ENCODE results near the gene ROBO1. TPM values are rescaled to one million over a fixed set of nuclear protein-coding genes. Genes with fewer than 3 reads are reported as not detected.

ROBO1 gene
- total and polyA plus RNA-seq, 2 of the 8 experiments (the other 6 are each of a cell fraction or from before 2014, with no cell fraction given) = 51.4 to 91.0 TPM

DNA sequence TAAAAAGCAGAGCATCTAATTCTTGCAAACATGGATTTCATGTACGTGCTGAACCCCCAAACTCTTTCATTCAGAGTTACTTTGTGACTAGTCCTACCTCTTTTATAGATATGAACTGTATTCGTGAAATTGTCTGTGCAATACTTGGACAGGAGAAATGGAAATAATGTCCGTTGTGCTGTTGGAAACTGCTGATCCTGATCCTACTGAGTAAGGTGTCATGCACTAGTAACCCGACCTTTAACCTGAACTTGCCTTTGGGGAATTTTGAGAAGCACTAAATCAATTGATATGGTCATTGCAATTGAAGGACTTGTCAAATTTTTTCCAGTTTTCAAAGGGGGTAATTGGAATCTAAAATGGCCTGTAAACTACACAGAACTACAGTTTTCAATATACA is 856.4 kb downstream of the ROBO1 start:
- H4K20me1 ChIP-seq (replicated peaks in 1 of 2; ENCODE audit: control insufficient read depth in 1 of 2, insufficient read depth in 2 of 2, low read length in 2 of 2) = peaks cover 0 to 12% of the 10 kb centered on the region in 2 experiments
- H3K18ac ChIP-seq (ENCODE audit: extremely low read depth, low read length) = no peak overlapping the region
- H4K91ac ChIP-seq (replicated peaks; ENCODE audit: insufficient read length, low read length) = no peak overlapping the region
- no peaks in the 10 kb centered on the region for H3K9me3 ChIP-seq (ENCODE audit: insufficient read depth in 2 of 2, low read depth in 1 of 2, low read length in 1 of 2)
- H2BK20ac ChIP-seq (ENCODE audit: low read length) = no peak overlapping the region
- H3K56ac ChIP-seq (replicated peaks; ENCODE audit: insufficient read length, low read depth, low read length) = no peak overlapping the region
- CTCF ChIA-PET (ENCODE audit: partially characterized antibody) = interaction anchor here (0.6 kb wide), 1 partner anchor 1238 kb away, joined by 3 read pairs; no protein-coding TSS in a partner anchor
- no peaks in the 10 kb centered on the region for H3K27me3 ChIP-seq (replicated peaks in 1 of 4; ENCODE audit: control insufficient read depth in 3 of 4, extremely low read depth in 1 of 4, insufficient read depth in 3 of 4, low read length in 3 of 4)
- H3K9ac ChIP-seq (replicated peaks in 1 of 4; ENCODE audit: extremely low read depth in 1 of 4, low read depth in 3 of 4, low read length in 3 of 4) = no peak overlapping the region
- H2BK15ac ChIP-seq (ENCODE audit: low read length) = no peak overlapping the region
- H3K4me3 ChIP-seq (ENCODE audit: extremely low read depth in 1 of 4, insufficient read depth in 2 of 4, low read depth in 3 of 4, low read length in 4 of 4) = no peak overlapping the region
- no peak overlapping the region for H2AK5ac ChIP-seq (ENCODE audit: low read depth, low read length)
- TF ChIP-seq GTF2F1 (IDR thresholded peaks at IDR 0.05; ENCODE audit: borderline replicate concordance, low read depth, low read length) = no peak
- no peak for TF ChIP-seq POLR2A (IDR thresholded peaks at IDR 0.05; ENCODE audit: control extremely low read depth in 1 of 2, low read depth in 2 of 2, low read length in 2 of 2)
- TF ChIP-seq POU5F1 (IDR thresholded peaks at IDR 0.05; ENCODE audit: low read depth, low read length) = no peak
- no peak overlapping the region for H4K8ac ChIP-seq (ENCODE audit: extremely low read depth, insufficient read depth, low read length)
- no peak overlapping the region for H3K27ac ChIP-seq (ENCODE audit: low read depth, low read length)
- H3K4me2 ChIP-seq (ENCODE audit: insufficient read depth in 1 of 2, low read depth in 2 of 2, low read length in 2 of 2) = no peak overlapping the region
- FAIRE-seq = no peak
- H3K23ac ChIP-seq (ENCODE audit: insufficient read length) = no peak overlapping the region
- no peak overlapping the region for H2BK12ac ChIP-seq (ENCODE audit: low read depth, low read length)
- DNase-seq (ENCODE audit: low read depth in 1 of 2, low spot score in 2 of 2) = no peak
- H3K79me1 ChIP-seq (ENCODE audit: low read depth, low read length) = no peaks in the 10 kb centered on the region; the same call in 1 of the 2 replicates
- POLR2A ChIA-PET (ENCODE audit: partially characterized antibody) = no interaction called here
- H3K79me2 ChIP-seq (ENCODE audit: control insufficient read depth in 1 of 2, insufficient read depth in 2 of 2, low read length in 2 of 2) = peaks cover 0 to 17% of the 10 kb centered on the region in 2 experiments; a peak in 2 of 4 replicates
- no peaks in the 10 kb centered on the region for H3K36me3 ChIP-seq (ENCODE audit: control insufficient read depth in 2 of 4, insufficient read depth in 4 of 4, low read length in 3 of 4)
- H3K23me2 ChIP-seq (ENCODE audit: low read depth, low read length) = no peaks in the 10 kb centered on the region
- H4K5ac ChIP-seq (ENCODE audit: insufficient read length, low read depth, low read length) = no peak overlapping the region
- H2AFZ ChIP-seq (ENCODE audit: low read length) = no peak overlapping the region
- H3K14ac ChIP-seq (ENCODE audit: insufficient read length) = no peak overlapping the region
- WGBS, 2 experiments (ENCODE audit: extremely low coverage in 1 of 2, insufficient coverage in 1 of 2, insufficient read length in 1 of 2, insufficient replicate concordance in 2 of 2, low coverage in 1 of 2, low lambda C conversion rate in 2 of 2, missing lambda C conversion rate in 1 of 2) = 92% methylated on average over 4 of the region's 4 CpGs; no CpG with 5 or more reads in 1 of the 2 experiments
- no peak overlapping the region for H2BK120ac ChIP-seq (replicated peaks; ENCODE audit: low read depth, low read length)
- H3K4me1 ChIP-seq (replicated peaks in 1 of 4; ENCODE audit: control insufficient read depth in 3 of 4, insufficient read depth in 4 of 4, low read length in 3 of 4) = peaks cover 0 to 5% (median 0%) of the 10 kb centered on the region in 4 experiments; a peak in 1 of 7 replicates
- H2BK5ac ChIP-seq (ENCODE audit: low read depth, low read length) = no peak overlapping the region
- no peak overlapping the region for H3K4ac ChIP-seq (replicated peaks; ENCODE audit: insufficient read length, low read depth, low read length)
